Measurements from ENCODE around the gene SPRR2G. TPM values are rescaled to one million over a fixed set of nuclear protein-coding genes. Genes with fewer than 3 reads are reported as not detected.

The SPRR2G gene
- total RNA-seq, 1 experiment from 2014 or later: not detected

GRCh38 chr1:153178922-153179321, 28.2 kb upstream of the SPRR2G start:
- H3K27me3 ChIP-seq (replicated peaks; ENCODE audit: insufficient read depth, low read depth, low read length, poor library complexity): peaks cover 53% of the 10 kb centered on the region
- CTCF ChIA-PET: no interaction called here
- no peak for DNase-seq (ENCODE audit: low spot score)
- no peaks in the 10 kb centered on the region for H3K9me3 ChIP-seq (ENCODE audit: low read depth, low read length, poor library complexity, severe bottlenecking)
- no peaks in the 10 kb centered on the region for H3K36me3 ChIP-seq (ENCODE audit: insufficient read depth, low read length, poor library complexity, severe bottlenecking)
- no peak overlapping the region for H3K4me3 ChIP-seq (ENCODE audit: low read depth, low read length, poor library complexity, severe bottlenecking)
- BruUV-seq (replicated peaks): no TSS peak
- intact Hi-C loops (cut with micrococcal nuclease; ENCODE audit: unreplicated experiment): no loop called here
- TF ChIP-seq, protein P1, sequence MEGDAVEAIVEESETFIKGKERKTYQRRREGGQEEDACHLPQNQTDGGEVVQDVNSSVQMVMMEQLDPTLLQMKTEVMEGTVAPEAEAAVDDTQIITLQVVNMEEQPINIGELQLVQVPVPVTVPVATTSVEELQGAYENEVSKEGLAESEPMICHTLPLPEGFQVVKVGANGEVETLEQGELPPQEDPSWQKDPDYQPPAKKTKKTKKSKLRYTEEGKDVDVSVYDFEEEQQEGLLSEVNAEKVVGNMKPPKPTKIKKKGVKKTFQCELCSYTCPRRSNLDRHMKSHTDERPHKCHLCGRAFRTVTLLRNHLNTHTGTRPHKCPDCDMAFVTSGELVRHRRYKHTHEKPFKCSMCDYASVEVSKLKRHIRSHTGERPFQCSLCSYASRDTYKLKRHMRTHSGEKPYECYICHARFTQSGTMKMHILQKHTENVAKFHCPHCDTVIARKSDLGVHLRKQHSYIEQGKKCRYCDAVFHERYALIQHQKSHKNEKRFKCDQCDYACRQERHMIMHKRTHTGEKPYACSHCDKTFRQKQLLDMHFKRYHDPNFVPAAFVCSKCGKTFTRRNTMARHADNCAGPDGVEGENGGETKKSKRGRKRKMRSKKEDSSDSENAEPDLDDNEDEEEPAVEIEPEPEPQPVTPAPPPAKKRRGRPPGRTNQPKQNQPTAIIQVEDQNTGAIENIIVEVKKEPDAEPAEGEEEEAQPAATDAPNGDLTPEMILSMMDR (conservative IDR thresholded peaks at IDR 0.05; ENCODE audit: low read depth, low read length): no peak
- no peak for TF ChIP-seq EZH2 (IDR thresholded peaks at IDR 0.05; ENCODE audit: borderline replicate concordance, low read depth, low read length, poor library complexity, severe bottlenecking)
- H3K27ac ChIP-seq (ENCODE audit: low read depth, low read length, poor library complexity, severe bottlenecking): no peak overlapping the region
- POLR2A ChIA-PET (ENCODE audit: low non-redundant PET): no interaction called here
- no peaks in the 10 kb centered on the region for H3K4me1 ChIP-seq (ENCODE audit: insufficient read depth, low read length, poor library complexity, severe bottlenecking)

- Histone ChIP-seq H3K4me1 (ENCODE audit: insufficient read depth, low read length, poor library complexity, severe bottlenecking) (no peaks in the 10 kb centered on the region), H3K27ac (ENCODE audit: low read depth, low read length, poor library complexity, severe bottlenecking) (no peak overlapping the region), H3K9me3 (ENCODE audit: low read depth, low read length, poor library complexity, severe bottlenecking) (no peaks in the 10 kb centered on the region), H3K27me3 (replicated peaks; ENCODE audit: insufficient read depth, low read depth, low read length, poor library complexity) (peaks cover 86% of the 10 kb centered on the region), H3K4me3 (ENCODE audit: low read depth, low read length, poor library complexity, severe bottlenecking) (no peak overlapping the region), H3K36me3 (ENCODE audit: insufficient read depth, low read length, poor library complexity, severe bottlenecking) (no peaks in the 10 kb centered on the region)
- ChIA-PET CTCF (no interaction called here), POLR2A (ENCODE audit: low non-redundant PET) (no interaction called here)
- DNase-seq (ENCODE audit: low spot score): no peak
- BruUV-seq (replicated peaks): no TSS peak
- intact Hi-C loops (cut with micrococcal nuclease; ENCODE audit: unreplicated experiment): no loop called here
- TF ChIP-seq EZH2 (IDR thresholded peaks at IDR 0.05; ENCODE audit: borderline replicate concordance, low read depth, low read length, poor library complexity, severe bottlenecking): no peak
- TF ChIP-seq, protein P1 (conservative IDR thresholded peaks at IDR 0.05; ENCODE audit: low read depth, low read length): no peak
These were observed 23.9 kb upstream of the SPRR2G start for GRCh38 chr1:153174624-153175023.

DNA sequence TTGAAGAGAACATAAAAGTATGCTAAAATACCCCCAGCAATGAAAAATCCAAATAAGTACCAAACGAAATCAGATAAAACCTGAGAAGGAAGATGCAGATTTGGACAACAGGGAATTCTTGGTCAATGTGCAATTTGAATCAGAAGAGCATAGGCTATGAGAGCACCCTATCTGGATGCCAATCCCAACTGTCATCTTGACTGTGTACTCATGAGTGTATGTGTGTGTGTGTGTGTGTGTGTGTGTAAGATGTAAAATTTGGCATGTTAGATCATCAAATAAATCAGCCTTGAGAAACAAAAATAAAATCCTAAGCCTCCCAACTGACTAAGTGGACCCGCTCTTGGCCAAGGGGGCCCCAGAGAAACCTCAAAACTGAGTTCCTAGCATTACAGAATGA, 18.0 kb upstream of the SPRR2G start:
- Histone ChIP-seq H3K9me3 (ENCODE audit: low read depth, low read length, poor library complexity, severe bottlenecking) (no peaks in the 10 kb centered on the region), H3K36me3 (ENCODE audit: insufficient read depth, low read length, poor library complexity, severe bottlenecking) (no peaks in the 10 kb centered on the region), H3K4me1 (ENCODE audit: insufficient read depth, low read length, poor library complexity, severe bottlenecking) (no peaks in the 10 kb centered on the region), H3K27me3 (replicated peaks; ENCODE audit: insufficient read depth, low read depth, low read length, poor library complexity) (peaks cover 61% of the 10 kb centered on the region), H3K27ac (ENCODE audit: low read depth, low read length, poor library complexity, severe bottlenecking) (no peak overlapping the region), H3K4me3 (ENCODE audit: low read depth, low read length, poor library complexity, severe bottlenecking) (no peak overlapping the region)
- no peak for DNase-seq (ENCODE audit: low spot score)
- BruUV-seq (replicated peaks): no TSS peak
- CTCF ChIA-PET: no interaction called here
- intact Hi-C loops (cut with micrococcal nuclease; ENCODE audit: unreplicated experiment): no loop called here
- POLR2A ChIA-PET (ENCODE audit: low non-redundant PET): no interaction called here
- TF ChIP-seq, protein P1 (conservative IDR thresholded peaks at IDR 0.05; ENCODE audit: low read depth, low read length): no peak
- no peak for TF ChIP-seq EZH2 (IDR thresholded peaks at IDR 0.05; ENCODE audit: borderline replicate concordance, low read depth, low read length, poor library complexity, severe bottlenecking)

Data from A673 (cell line).